ENCODE data around the gene NNMT. TPM values are rescaled to one million over a fixed set of nuclear protein-coding genes. Genes with fewer than 3 reads are reported as not detected.

The NNMT gene
- total RNA-seq, 2 donors from 2014 or later, result 59.3 to 63.2 TPM

DNA sequence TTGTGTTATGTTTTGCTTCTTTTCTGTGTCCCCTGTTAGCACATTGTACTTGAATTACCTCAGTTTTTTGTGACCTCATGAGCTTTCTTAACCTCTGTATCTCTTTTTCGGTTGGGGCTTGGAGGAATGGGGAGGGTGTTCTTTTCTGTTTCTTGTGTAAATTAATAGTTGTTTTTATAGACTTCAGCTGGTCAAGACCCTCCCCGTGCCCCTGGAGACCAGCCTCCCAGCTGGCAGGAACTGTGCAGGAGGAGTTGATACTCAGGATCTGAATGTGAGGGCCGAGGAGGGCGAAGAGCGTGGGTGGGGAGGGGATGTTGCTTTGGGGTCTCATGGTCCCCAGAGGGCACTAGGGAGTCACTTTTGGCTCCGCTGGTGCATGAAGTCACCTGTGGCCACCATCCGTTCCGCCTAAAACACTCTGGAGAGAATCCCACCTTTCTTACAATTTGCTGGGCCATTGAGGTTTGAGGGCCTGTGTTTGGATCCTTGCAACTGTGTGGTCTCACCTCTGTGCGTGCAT lies 44.3 kb upstream of the NNMT start:
- WGBS, result 70% methylated on average over 9 of the region's 9 CpGs
- peaks cover 0 to 20% of the 10 kb centered on the region in 2 donors for H3K36me3 ChIP-seq

DNA sequence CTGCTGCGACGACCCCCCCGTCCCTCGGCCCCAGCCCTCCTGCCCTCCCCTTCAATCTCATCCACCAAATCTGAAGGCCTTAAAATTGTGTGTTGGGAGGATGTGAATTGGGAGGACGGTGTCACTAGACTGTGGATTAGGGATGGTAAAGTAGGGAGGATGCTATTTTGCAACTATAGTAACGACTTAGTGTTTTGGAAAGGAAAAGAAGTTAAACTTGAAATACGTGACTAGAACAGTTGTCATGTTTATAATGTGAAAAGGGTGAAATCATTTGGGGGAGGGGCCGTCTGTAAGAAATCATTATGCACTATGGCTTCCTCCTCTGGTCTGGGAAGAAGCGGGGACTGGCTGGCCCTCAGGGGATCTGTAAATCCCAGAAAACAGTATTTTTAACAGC lies 43.4 kb upstream of the NNMT start:
- H3K36me3 ChIP-seq, result peaks cover 0 to 20% of the 10 kb centered on the region in 2 donors
- H3K27ac ChIP-seq, result peak overlapping the region in 1 of 2 donors; percentile 26
- intact Hi-C loops (cut with DNase I), result loop anchor here (5.0 kb wide), 1 partner anchor 45 kb away; no protein-coding TSS in a partner anchor
- H3K9me3 ChIP-seq, result no peaks in the 10 kb centered on the region
- TF ChIP-seq, protein P1, sequence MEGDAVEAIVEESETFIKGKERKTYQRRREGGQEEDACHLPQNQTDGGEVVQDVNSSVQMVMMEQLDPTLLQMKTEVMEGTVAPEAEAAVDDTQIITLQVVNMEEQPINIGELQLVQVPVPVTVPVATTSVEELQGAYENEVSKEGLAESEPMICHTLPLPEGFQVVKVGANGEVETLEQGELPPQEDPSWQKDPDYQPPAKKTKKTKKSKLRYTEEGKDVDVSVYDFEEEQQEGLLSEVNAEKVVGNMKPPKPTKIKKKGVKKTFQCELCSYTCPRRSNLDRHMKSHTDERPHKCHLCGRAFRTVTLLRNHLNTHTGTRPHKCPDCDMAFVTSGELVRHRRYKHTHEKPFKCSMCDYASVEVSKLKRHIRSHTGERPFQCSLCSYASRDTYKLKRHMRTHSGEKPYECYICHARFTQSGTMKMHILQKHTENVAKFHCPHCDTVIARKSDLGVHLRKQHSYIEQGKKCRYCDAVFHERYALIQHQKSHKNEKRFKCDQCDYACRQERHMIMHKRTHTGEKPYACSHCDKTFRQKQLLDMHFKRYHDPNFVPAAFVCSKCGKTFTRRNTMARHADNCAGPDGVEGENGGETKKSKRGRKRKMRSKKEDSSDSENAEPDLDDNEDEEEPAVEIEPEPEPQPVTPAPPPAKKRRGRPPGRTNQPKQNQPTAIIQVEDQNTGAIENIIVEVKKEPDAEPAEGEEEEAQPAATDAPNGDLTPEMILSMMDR (IDR thresholded peaks at IDR 0.05), result no peak
- no peak for TF ChIP-seq POLR2AphosphoS5 (IDR thresholded peaks at IDR 0.05)
- no peak for TF ChIP-seq POLR2A (IDR thresholded peaks at IDR 0.05)
- WGBS, result 76% methylated on average over 9 of the region's 9 CpGs
- H3K27me3 ChIP-seq (replicated peaks; ENCODE audit: insufficient read depth), result no peaks in the 10 kb centered on the region
- DNase-seq (ENCODE audit: low spot score), result no peak
- H3K4me3 ChIP-seq, result no peak overlapping the region
- peaks cover 6% of the 10 kb centered on the region for H3K4me1 ChIP-seq (replicated peaks)

More for the DNA sequence above, 44.3 kb upstream of the NNMT start:
- H3K4me3 ChIP-seq, result no peak overlapping the region
- H3K9me3 ChIP-seq, result no peaks in the 10 kb centered on the region
- DNase-seq (ENCODE audit: low spot score), result no peak
- TF ChIP-seq, protein P1 (IDR thresholded peaks at IDR 0.05), result no peak
- no peak for TF ChIP-seq POLR2AphosphoS5 (IDR thresholded peaks at IDR 0.05)
- no peak for TF ChIP-seq POLR2A (IDR thresholded peaks at IDR 0.05)
- H3K27me3 ChIP-seq (replicated peaks; ENCODE audit: insufficient read depth), result no peaks in the 10 kb centered on the region
- H3K27ac ChIP-seq, result peak overlapping the region; percentile 26 to 29
- intact Hi-C loops (cut with DNase I), result loop anchor here (5.0 kb wide), 1 partner anchor 45 kb away; no protein-coding TSS in a partner anchor
- H3K4me1 ChIP-seq (replicated peaks), result peaks cover 2% of the 10 kb centered on the region

DNA sequence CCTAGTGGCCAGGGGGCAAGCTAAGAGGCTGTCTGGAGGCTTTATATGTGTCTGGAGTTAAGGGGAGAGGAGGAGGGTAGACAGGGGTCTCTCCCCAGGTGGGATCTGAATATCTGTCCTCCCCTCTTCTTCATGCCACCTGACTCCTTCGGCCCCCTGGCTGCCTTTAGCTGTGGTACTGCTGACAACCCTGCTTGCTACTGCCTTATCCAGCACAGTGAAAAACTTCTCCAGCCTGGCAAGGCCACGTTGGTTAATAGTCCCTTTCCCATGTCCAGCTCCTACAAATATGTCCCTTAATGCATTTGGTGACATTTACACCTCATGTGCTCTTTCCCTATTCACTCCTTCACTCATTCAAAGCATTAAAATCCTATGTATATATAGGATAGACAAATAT lies 42.4 kb upstream of the NNMT start:
- Histone ChIP-seq H3K9me3 (no peaks in the 10 kb centered on the region), H3K4me1 (replicated peaks) (peaks cover 12% of the 10 kb centered on the region), H3K4me3 (no peak overlapping the region), H3K36me3 (peaks cover 0 to 14% of the 10 kb centered on the region in 2 donors), H3K27me3 (replicated peaks; ENCODE audit: insufficient read depth) (no peaks in the 10 kb centered on the region), H3K27ac (peak overlapping the region; percentile 35 to 56)
- intact Hi-C loops (cut with DNase I), result loop anchor here (5.0 kb wide), 1 partner anchor 46 kb away; no protein-coding TSS in a partner anchor
- 83% methylated on average over 2 of the region's 2 CpGs for WGBS
- TF ChIP-seq POLR2AphosphoS5 (IDR thresholded peaks at IDR 0.05) (no peak), POLR2A (IDR thresholded peaks at IDR 0.05) (no peak)
- TF ChIP-seq, protein P1 (IDR thresholded peaks at IDR 0.05), result no peak
- DNase-seq (ENCODE audit: low spot score), result no peak

DNA sequence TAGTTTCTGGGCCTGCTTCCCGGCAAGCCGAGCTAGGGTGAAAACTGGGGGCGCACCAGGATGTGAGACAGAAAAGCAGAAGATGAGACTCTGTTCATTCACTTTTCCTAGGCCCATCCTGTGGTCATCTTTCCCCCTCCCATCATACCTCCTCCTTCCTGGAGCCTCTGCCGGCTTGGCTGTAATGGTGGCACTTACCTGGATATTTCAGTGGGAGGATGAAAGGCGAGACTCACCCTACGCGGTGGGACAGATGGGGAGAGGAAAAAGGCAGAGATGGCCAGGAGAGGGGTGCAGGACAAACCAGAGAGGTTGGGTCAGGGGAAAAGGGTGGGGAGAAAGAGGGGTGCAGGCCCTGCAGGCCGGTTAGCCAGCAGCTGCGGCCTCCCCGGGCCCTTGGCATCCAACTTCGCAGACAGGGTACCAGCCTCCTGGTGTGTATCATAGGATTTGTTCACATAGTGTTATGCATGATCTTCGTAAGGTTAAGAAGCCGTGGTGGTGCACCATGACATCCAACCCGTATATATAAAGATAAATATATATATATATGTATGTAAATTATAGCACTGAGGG lies 41.5 kb upstream of the NNMT start:
- WGBS, result 95% methylated on average over 14 of the region's 14 CpGs
- intact Hi-C loops (cut with DNase I), result loop anchor here (5.0 kb wide), 1 partner anchor 47 kb away; no protein-coding TSS in a partner anchor

More for the DNA sequence above, 41.5 kb upstream of the NNMT start:
- Histone ChIP-seq H3K27me3 (replicated peaks; ENCODE audit: insufficient read depth) (no peaks in the 10 kb centered on the region), H3K36me3 (peaks cover 0 to 14% of the 10 kb centered on the region in 2 donors), H3K9me3 (no peaks in the 10 kb centered on the region), H3K4me3 (no peak overlapping the region), H3K4me1 (replicated peaks) (peaks cover 16% of the 10 kb centered on the region), H3K27ac (peak overlapping the region in 1 of 2 donors; percentile 18)
- no peak for DNase-seq (ENCODE audit: low spot score)
- TF ChIP-seq POLR2AphosphoS5 (IDR thresholded peaks at IDR 0.05) (no peak), POLR2A (IDR thresholded peaks at IDR 0.05) (no peak)
- TF ChIP-seq, protein P1 (IDR thresholded peaks at IDR 0.05), result no peak

All from prostate gland (tissue), 2 donors.